ENCODE measurements around the gene PFKFB4.

DNA sequence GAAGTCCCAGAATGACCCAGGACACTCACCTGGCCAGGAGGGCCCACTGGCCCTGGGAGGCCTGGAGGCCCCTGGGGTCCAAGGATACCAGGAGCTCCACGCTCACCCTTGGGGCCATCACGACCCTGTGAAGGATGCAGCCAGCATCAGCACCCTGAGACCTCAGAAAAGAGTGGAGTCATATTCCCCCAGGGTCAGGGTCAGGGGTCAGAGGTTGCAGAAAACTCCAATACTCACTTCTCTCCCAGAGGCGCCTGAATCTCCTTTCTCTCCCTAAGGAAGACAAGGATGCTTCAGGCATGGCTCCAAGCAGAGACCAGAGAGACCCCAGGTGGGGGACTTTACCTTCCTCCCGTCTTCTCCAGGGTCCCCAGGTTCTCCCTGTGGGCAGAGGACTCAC lies 20.0 kb upstream of the PFKFB4 start:
- TF ChIP-seq, protein P1, sequence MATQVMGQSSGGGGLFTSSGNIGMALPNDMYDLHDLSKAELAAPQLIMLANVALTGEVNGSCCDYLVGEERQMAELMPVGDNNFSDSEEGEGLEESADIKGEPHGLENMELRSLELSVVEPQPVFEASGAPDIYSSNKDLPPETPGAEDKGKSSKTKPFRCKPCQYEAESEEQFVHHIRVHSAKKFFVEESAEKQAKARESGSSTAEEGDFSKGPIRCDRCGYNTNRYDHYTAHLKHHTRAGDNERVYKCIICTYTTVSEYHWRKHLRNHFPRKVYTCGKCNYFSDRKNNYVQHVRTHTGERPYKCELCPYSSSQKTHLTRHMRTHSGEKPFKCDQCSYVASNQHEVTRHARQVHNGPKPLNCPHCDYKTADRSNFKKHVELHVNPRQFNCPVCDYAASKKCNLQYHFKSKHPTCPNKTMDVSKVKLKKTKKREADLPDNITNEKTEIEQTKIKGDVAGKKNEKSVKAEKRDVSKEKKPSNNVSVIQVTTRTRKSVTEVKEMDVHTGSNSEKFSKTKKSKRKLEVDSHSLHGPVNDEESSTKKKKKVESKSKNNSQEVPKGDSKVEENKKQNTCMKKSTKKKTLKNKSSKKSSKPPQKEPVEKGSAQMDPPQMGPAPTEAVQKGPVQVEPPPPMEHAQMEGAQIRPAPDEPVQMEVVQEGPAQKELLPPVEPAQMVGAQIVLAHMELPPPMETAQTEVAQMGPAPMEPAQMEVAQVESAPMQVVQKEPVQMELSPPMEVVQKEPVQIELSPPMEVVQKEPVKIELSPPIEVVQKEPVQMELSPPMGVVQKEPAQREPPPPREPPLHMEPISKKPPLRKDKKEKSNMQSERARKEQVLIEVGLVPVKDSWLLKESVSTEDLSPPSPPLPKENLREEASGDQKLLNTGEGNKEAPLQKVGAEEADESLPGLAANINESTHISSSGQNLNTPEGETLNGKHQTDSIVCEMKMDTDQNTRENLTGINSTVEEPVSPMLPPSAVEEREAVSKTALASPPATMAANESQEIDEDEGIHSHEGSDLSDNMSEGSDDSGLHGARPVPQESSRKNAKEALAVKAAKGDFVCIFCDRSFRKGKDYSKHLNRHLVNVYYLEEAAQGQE (IDR thresholded peaks at IDR 0.05; ENCODE audit: insufficient read depth in 1 of 2, low read depth in 2 of 2, low read length in 2 of 2), result no peak
- TF ChIP-seq SIN3A (IDR thresholded peaks at IDR 0.05; ENCODE audit: borderline replicate concordance, insufficient read depth, low read length) (no peak), POLR2AphosphoS5 (IDR thresholded peaks at IDR 0.05; ENCODE audit: low read depth, low read length) (no peak)
